SK-MEL-5 (cell line): ENCODE results near the gene VTCN1. TPM values are rescaled to one million over a fixed set of nuclear protein-coding genes. Genes with fewer than 3 reads are reported as not detected.
"Not testable (repeated sequence)": the region's sequence is repeated elsewhere in the genome, so short reads cannot be mapped to it uniquely, and the experiment has no call there.

Experiments used
- DNase-seq: peaks from one replicate; pipeline ENCODE4 v3.0.0-alpha.2; 2016; ENCODE audit warnings: low read depth, low spot score
- in situ Hi-C: cut with HindIII; loops from 2 replicates; pipeline ENCODE4 v1.10.0; 2016; ENCODE audit warnings: low sequenced_read_pairs, high pct_unique_total_duplicates, low pct_unique_long_range_greater_than_20kb
- total RNA-seq: library from RNA; depleted of rRNA; stranded (reverse); fragments of >200 nt; shearing (Covaris generic); gene quantifications from 2 replicates; pipeline ENCODE4 v1.2.3, GENCODE V29; 2014

VTCN1 gene
- total RNA-seq, 1 experiment from 2014 or later, result 0.37 TPM

DNA sequence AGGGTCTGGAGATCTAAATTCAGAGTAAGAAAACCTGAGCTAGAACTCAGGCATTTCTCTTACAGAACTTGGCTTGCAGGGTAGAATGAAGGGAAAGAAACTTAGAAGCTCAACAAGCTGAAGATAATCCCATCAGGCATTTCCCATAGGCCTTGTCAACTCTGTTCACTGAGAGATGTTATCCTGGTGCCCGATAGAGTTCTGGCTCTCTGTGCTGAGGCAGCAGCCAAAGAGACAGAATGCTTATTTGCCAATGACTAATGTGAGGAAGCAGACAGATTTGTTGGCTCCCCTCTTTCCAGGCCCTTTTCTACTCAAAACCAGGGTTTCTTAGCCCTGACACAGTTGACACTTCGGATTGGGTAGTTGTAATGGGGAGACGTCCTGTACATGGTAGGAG lies 66.9 kb downstream of the VTCN1 start:
- in situ Hi-C loops, result no loop called here
- no peak for DNase-seq

GRCh38 chr1:117143172-117143571 lies 67.6 kb downstream of the VTCN1 start:
- in situ Hi-C loops, result no loop called here
- no peak for DNase-seq

- in situ Hi-C loops, result no loop called here
- DNase-seq, result no peak
Observed at GRCh38 chr1:117142200-117142599, 68.5 kb downstream of the VTCN1 start.

GRCh38 chr1:117138561-117138960 lies 72.2 kb downstream of the VTCN1 start:
- in situ Hi-C loops, result no loop called here

DNA sequence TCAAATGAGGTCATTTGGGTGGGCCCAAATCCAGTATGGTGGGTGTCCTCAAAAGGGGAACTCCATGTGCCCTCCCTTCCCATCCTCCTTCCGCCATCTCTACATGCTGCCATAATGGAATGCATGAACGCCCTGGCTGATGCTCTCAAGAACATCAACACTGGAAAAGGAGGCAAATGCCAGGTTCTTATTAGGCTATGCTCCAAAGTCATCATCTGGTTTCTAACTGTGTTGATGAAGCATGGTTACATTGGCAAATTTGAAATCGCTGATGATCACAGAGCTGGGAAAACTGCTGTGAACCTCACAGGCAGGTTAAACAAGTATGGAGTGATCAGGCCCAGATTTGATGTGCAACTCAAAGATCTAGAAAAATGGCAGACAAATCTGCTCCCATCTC lies 72.6 kb downstream of the VTCN1 start:
- in situ Hi-C loops, result no loop called here
- DNase-seq, result no peak

More at GRCh38 chr1:117138561-117138960, 72.2 kb downstream of the VTCN1 start:
- peak; percentile 40 for DNase-seq

- DNase-seq, result no peak
- in situ Hi-C loops, result no loop called here
Observed at GRCh38 chr1:117137281-117137855, 73.4 kb downstream of the VTCN1 start.

DNA sequence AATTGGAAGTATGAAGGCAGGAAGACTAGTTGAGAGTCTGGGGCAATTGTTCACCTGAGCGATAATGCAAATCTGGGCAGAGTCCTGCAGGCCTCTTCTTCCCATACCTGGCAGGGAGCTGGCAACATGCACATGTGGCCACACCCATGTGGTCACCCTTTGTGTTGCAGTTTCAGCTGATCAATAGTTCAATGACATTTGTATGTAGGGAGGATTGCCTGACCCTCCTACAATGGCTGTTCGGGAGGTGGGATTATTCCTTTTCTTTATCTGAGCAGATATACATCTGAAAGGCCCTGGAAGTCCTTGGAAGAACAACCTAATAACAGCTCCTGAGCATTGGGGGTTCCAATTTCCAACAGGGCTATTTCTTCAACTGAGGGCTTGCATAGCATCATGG lies 74.0 kb downstream of the VTCN1 start:
- in situ Hi-C loops, result no loop called here
- DNase-seq, result no peak

GRCh38 chr1:117135329-117135728 lies 75.4 kb downstream of the VTCN1 start:
- in situ Hi-C loops, result no loop called here
- DNase-seq, result no peak

- in situ Hi-C loops, result no loop called here
- no peak for DNase-seq
Observed at GRCh38 chr1:117130526-117130925, 80.2 kb downstream of the VTCN1 start.

DNA sequence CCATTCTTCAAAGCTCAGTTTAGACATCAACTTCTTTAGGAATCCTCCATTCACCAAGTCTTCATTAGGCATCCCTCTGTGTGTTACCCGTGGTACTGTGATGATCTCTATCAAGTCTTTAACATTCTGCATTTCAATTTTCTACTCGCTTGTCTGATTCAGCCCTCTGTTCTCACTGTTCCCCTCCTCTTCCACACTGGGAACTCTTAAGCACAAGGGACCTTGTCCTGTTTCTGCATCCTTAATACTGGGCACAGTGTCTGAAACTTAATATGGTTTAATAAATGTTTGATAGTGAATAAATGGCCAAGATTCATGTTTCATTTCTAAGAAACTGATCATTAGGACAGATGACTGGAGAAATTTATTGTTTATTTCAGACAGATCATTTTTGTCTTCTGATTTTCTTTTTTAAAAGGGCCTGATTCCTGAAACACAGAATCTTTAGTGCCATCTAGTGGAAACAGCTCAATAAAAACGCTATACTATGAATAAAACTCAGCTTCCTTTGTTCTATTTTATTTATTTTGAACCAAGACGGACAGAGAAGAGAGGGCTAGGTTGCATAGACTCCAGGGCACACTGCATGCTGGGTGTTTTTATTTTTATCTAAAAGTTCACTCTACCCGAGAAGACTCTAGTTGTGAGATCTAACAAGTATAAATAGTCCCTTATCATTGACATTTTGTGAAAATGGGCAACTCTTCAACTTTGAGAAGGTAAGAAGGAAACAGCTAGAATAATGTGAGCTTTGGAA lies 82.2 kb downstream of the VTCN1 start:
- DNase-seq, result peak; percentile 73
- in situ Hi-C loops, result no loop called here

- DNase-seq, result no peak
- in situ Hi-C loops, result no loop called here
Observed at GRCh38 chr1:117127795-117128194, 82.9 kb downstream of the VTCN1 start.

DNA sequence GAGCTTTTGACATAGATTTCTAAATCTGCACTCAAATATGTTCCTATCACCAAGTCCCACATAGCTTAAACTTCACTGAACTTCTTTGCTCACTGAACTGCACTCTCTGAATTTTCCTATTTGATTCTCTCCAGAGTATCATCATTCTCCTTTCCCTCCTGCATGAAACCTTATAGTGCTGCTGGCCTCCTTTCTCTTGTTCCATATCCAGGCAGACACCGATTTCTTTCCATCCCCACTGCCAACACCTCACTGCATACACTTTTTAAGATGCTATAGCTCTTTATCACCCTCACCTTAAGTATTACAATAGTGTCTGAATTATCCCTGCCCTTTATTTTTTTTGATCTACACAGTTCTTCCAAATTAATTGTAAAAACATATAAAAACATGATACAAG lies 86.1 kb downstream of the VTCN1 start:
- no peak for DNase-seq
- in situ Hi-C loops, result no loop called here

GRCh38 chr1:117123274-117123673 lies 87.5 kb downstream of the VTCN1 start:
- no peak for DNase-seq
- in situ Hi-C loops, result no loop called here

DNA sequence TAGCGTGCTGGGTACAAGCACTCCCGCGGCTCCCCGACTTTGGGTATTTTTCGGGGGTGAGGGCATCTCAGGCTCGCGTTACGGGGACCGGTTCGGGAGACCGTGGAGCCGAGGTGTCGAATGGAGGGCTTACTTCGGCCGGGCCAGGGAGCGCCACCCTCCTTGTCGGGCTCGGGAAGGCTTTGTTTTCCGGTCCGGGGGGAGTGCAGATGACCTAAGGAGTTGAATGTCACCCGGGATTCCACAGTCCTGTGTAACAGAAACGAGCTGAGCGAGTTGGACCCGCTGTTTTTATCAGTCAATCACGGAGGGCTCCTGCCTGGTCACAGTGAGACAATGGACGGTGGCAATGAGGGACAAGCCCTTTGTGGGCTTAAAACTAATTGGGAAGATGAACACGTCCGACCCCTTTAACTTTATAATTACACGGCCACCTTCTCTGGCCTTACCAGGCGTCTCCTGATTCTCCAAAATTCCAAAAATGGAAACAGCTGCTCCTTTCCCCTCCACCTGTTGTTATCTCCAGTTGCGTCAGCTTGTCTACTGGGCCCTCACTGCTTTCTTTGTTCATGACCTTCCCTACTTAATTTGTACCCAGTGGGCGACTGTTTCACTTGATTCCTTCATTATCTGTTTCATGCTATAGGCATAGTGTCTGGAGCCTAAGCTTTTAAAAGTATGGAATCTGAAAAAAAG lies 88.2 kb downstream of the VTCN1 start:
- in situ Hi-C loops, result no loop called here
- DNase-seq, result no peak

GRCh38 chr1:117121589-117122329 lies 89.0 kb downstream of the VTCN1 start, which contains the start of gene TRIM45:
Gene TRIM45 (minus strand): TSS chr1:117121749. CDS start chr1:117121201, 548 bp downstream.
- in situ Hi-C loops, result no loop called here
- DNase-seq, result peak; percentile 94

- in situ Hi-C loops, result no loop called here
- peak; percentile 32 for DNase-seq
Observed at GRCh38 chr1:117120774-117121588, 89.7 kb downstream of the VTCN1 start.

DNA sequence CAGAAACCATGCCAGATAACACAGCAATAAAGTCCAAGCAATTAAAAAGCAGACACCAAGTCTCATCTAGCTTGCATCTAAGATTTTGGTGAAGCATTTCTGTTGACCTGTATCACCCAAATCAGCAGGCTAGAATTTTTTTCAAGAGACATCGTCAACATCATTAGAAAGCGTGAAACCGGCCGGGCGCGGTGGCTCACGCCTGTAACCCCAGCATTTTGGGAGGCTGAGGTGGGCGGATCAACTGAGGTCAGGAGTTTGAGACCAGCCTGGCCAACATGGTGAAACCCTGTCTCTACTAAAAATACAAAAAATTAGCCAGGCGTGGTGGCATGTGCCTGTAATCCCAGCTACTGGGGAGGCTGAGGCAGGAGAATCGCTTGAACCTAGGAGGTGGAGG lies 91.6 kb downstream of the VTCN1 start:
- DNase-seq, in situ Hi-C loops: not testable (repeated sequence)
